ENCODE data around the gene CAMTA1. TPM values are rescaled to one million over a fixed set of nuclear protein-coding genes. Genes with fewer than 3 reads are reported as not detected.

The CAMTA1 gene
- total and polyA plus RNA-seq, 2 experiments from 2014 or later, result 213 to 341 TPM

DNA sequence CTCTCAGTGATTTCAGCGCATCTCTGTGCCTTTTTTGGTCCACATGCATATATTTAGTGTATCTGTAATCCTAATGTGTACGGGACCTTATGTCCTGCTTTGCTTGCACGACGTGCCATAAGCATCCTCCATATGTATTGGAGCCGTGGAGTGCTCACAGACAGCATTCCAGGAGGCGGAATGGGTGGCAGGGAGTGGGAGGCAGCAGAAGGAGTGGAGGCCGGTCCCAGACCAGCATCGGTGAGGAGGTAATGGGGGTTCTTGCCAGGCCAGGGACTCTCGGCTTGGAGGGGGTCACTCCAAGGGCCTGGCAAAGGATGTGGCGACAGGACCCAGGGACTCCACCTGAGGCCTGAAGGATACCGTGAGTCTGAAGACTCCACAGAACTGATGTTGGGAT lies 185.0 kb downstream of the CAMTA1 start:
- Histone ChIP-seq H3K27ac (no peak overlapping the region), H3K4me1 (ENCODE audit: low read depth) (peaks cover 12% of the 10 kb centered on the region), H3K9me3 (ENCODE audit: low read depth) (no peaks in the 10 kb centered on the region), H3K36me3 (no peaks in the 10 kb centered on the region), H3K4me3 (no peak overlapping the region), H3K27me3 (no peaks in the 10 kb centered on the region)
- TF ChIP-seq, protein P1, sequence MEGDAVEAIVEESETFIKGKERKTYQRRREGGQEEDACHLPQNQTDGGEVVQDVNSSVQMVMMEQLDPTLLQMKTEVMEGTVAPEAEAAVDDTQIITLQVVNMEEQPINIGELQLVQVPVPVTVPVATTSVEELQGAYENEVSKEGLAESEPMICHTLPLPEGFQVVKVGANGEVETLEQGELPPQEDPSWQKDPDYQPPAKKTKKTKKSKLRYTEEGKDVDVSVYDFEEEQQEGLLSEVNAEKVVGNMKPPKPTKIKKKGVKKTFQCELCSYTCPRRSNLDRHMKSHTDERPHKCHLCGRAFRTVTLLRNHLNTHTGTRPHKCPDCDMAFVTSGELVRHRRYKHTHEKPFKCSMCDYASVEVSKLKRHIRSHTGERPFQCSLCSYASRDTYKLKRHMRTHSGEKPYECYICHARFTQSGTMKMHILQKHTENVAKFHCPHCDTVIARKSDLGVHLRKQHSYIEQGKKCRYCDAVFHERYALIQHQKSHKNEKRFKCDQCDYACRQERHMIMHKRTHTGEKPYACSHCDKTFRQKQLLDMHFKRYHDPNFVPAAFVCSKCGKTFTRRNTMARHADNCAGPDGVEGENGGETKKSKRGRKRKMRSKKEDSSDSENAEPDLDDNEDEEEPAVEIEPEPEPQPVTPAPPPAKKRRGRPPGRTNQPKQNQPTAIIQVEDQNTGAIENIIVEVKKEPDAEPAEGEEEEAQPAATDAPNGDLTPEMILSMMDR (IDR thresholded peaks at IDR 0.05; ENCODE audit: low read depth, low read length), result no peak
- DNase-seq (ENCODE audit: low read depth in 1 of 2, low spot score in 1 of 2), result no peak

DNA sequence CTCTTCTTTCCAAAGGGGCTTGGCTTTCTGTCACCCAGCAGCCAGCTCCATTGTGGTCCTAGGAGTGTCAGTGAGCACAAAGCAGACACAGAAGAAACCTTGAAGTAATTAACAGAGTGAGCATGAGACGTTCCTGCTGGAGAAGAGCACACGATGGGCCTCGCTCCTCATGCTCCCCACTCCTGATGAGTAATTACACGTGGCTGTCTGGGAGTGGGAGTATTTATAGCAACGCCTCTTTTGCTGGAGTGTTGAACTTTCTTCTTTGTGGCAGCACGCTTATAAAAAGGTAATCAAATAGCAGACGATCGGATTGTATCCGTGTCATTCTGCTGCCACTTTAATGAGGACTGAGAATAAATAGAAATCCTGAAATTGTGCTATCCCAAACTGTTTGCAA lies 185.8 kb downstream of the CAMTA1 start:
- peak in 1 of 2 donors; percentile 28 for DNase-seq (ENCODE audit: low read depth in 1 of 2, low spot score in 1 of 2)
- no peak overlapping the region for H3K4me3 ChIP-seq
- no peaks in the 10 kb centered on the region for H3K36me3 ChIP-seq
- H3K4me1 ChIP-seq (ENCODE audit: low read depth), result peaks cover 12% of the 10 kb centered on the region
- TF ChIP-seq, protein P1 (IDR thresholded peaks at IDR 0.05; ENCODE audit: low read depth, low read length), result no peak
- H3K27ac ChIP-seq, result peak overlapping the region; percentile 16
- H3K9me3 ChIP-seq (ENCODE audit: low read depth), result no peaks in the 10 kb centered on the region
- no peaks in the 10 kb centered on the region for H3K27me3 ChIP-seq

DNA sequence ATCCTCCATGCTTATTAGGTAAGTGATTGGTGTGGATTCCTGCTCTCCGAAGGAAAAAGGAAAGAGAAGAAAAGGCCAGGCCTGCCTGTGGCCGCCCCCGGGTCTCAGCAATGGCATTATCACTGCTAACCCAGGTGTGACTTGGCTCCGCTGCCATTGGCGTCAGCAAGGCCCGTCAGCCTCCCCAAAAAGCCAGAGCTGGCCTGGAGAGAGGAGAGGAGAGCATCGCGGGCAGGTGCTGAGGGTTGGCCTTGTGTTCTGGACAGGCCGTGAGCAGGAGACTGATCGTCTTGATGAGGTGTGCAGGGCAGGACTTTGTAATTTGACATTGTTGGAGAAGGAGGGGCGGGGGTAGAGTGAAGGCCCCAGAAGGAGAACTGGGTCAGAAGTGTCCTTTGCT lies 186.4 kb downstream of the CAMTA1 start:
- no peaks in the 10 kb centered on the region for H3K9me3 ChIP-seq (ENCODE audit: low read depth)
- DNase-seq (ENCODE audit: low read depth in 1 of 2, low spot score in 1 of 2), result no peak
- no peak overlapping the region for H3K27ac ChIP-seq
- no peak overlapping the region for H3K4me3 ChIP-seq
- H3K27me3 ChIP-seq, result no peaks in the 10 kb centered on the region
- H3K36me3 ChIP-seq, result no peaks in the 10 kb centered on the region
- TF ChIP-seq, protein P1 (IDR thresholded peaks at IDR 0.05; ENCODE audit: low read depth, low read length), result no peak
- peaks cover 12% of the 10 kb centered on the region for H3K4me1 ChIP-seq (ENCODE audit: low read depth)

DNA sequence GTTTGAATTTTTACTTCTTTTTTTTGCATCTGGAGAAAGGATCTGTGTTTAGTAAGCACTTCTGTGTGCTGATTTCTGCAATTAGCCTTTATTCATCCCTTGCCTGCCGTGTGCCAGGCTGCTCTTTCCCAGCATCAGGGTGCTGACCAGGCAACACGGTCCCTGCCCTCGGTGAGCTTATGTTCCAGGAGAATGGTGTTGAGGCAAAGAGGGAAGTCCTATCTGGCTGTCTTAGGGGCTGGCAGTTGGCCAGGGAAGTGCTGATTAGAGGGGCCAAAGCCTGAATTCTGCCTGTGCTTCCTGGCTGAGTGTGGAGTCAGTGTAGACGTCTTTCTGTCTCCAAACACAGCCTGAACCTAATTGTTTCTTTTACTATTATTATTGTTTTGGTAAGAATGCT lies 187.1 kb downstream of the CAMTA1 start:
- Histone ChIP-seq H3K4me1 (ENCODE audit: low read depth) (peaks cover 12% of the 10 kb centered on the region), H3K27me3 (no peaks in the 10 kb centered on the region), H3K9me3 (ENCODE audit: low read depth) (no peaks in the 10 kb centered on the region), H3K36me3 (no peaks in the 10 kb centered on the region), H3K4me3 (no peak overlapping the region), H3K27ac (no peak overlapping the region)
- peak in 1 of 2 donors; percentile 22 for DNase-seq (ENCODE audit: low read depth in 1 of 2, low spot score in 1 of 2)
- TF ChIP-seq, protein P1 (IDR thresholded peaks at IDR 0.05; ENCODE audit: low read depth, low read length), result no peak

DNA sequence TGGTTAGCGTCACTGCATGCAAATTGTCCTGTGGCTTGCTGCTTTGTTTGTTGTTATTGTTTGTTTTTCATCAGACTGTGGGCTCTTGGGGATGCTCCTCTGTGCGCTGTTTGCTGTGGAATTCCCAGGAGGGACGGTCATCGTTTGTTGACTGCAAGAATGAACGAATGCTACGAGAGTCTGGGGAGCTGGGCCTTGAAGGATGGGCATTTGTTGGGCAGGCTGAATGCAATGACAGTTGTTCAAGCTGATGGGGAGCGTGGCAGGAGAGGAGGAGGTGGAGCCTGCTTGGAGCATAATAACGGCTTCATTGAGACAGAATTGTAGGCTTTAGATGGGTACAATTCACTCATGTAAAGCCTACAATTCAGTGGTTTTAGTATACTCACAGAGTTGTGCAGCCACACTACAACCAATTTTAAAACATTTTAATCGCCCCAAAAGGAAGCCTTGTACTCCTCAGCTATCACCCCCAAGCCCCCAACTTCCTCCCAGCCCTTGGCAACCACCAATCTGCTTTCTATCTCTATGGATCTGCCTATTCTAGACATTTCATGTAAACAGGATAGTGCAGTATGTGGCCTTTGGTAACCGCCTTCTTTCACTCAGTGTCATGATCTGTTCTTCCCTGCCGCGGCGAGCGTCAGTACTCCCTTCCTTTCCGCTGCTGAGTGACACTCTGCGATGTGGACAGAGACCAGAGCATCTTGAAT lies 190.2 kb downstream of the CAMTA1 start:
- no peaks in the 10 kb centered on the region for H3K27me3 ChIP-seq
- no peak overlapping the region for H3K4me3 ChIP-seq
- no peak overlapping the region for H3K27ac ChIP-seq
- DNase-seq (ENCODE audit: low read depth in 1 of 2, low spot score in 1 of 2), result no peak
- H3K36me3 ChIP-seq, result no peaks in the 10 kb centered on the region
- no peaks in the 10 kb centered on the region for H3K9me3 ChIP-seq (ENCODE audit: low read depth)
- H3K4me1 ChIP-seq (ENCODE audit: low read depth), result peaks cover 12% of the 10 kb centered on the region
- TF ChIP-seq, protein P1 (IDR thresholded peaks at IDR 0.05; ENCODE audit: low read depth, low read length), result no peak

All from cardiac muscle cell (in vitro differentiated cells and primary cell).